ENCODE data around the gene PAX2. TPM values are rescaled to one million over a fixed set of nuclear protein-coding genes. Genes with fewer than 3 reads are reported as not detected.

The PAX2 gene
- total RNA-seq, 1 donor from 2014 or later = not detected

- no peak for DNase-seq
- H3K9me3 Mint-ChIP-seq (ENCODE audit: unreplicated experiment) = peaks cover 3% of the 10 kb centered on the region
- H3K27ac Mint-ChIP-seq (ENCODE audit: unreplicated experiment) = no peak overlapping the region
- TF ChIP-seq CTCF (IDR thresholded peaks at IDR 0.05; ENCODE audit: partially characterized antibody, unreplicated experiment) = no peak
- peaks cover 42% of the 10 kb centered on the region for H3K27me3 Mint-ChIP-seq (ENCODE audit: unreplicated experiment)
- peak overlapping the region; percentile 68 for H3K4me3 Mint-ChIP-seq (ENCODE audit: unreplicated experiment)
- no peaks in the 10 kb centered on the region for H3K36me3 Mint-ChIP-seq (ENCODE audit: unreplicated experiment)
- peaks cover 3% of the 10 kb centered on the region for H3K4me1 Mint-ChIP-seq (ENCODE audit: low read depth, unreplicated experiment)
Measured at GRCh38 chr10:100723770-100724530, 21.4 kb upstream of the PAX2 start.

- Mint-ChIP-seq H3K27me3 (ENCODE audit: unreplicated experiment) (peaks cover 39% of the 10 kb centered on the region), H3K4me1 (ENCODE audit: low read depth, unreplicated experiment) (peaks cover 4% of the 10 kb centered on the region), H3K9me3 (ENCODE audit: unreplicated experiment) (peaks cover 3% of the 10 kb centered on the region), H3K36me3 (ENCODE audit: unreplicated experiment) (no peaks in the 10 kb centered on the region), H3K4me3 (ENCODE audit: unreplicated experiment) (no peak overlapping the region), H3K27ac (ENCODE audit: unreplicated experiment) (no peak overlapping the region)
- no peak for DNase-seq
- TF ChIP-seq CTCF (IDR thresholded peaks at IDR 0.05; ENCODE audit: partially characterized antibody, unreplicated experiment) = no peak
Measured at GRCh38 chr10:100724531-100725027, 20.8 kb upstream of the PAX2 start.

- no peak overlapping the region for H3K27ac Mint-ChIP-seq (ENCODE audit: unreplicated experiment)
- no peak for DNase-seq
- peaks cover 6% of the 10 kb centered on the region for H3K4me1 Mint-ChIP-seq (ENCODE audit: low read depth, unreplicated experiment)
- TF ChIP-seq CTCF (IDR thresholded peaks at IDR 0.05; ENCODE audit: partially characterized antibody, unreplicated experiment) = no peak
- peaks cover 3% of the 10 kb centered on the region for H3K9me3 Mint-ChIP-seq (ENCODE audit: unreplicated experiment)
- H3K4me3 Mint-ChIP-seq (ENCODE audit: unreplicated experiment) = no peak overlapping the region
- no peaks in the 10 kb centered on the region for H3K36me3 Mint-ChIP-seq (ENCODE audit: unreplicated experiment)
- H3K27me3 Mint-ChIP-seq (ENCODE audit: unreplicated experiment) = peaks cover 38% of the 10 kb centered on the region
Measured at GRCh38 chr10:100725071-100725471, 20.3 kb upstream of the PAX2 start.

GRCh38 chr10:100725869-100726426, 19.4 kb upstream of the PAX2 start:
- no peak overlapping the region for H3K4me3 Mint-ChIP-seq (ENCODE audit: unreplicated experiment)

More at GRCh38 chr10:100725869-100726426, 19.4 kb upstream of the PAX2 start:
- no peak overlapping the region for H3K27ac Mint-ChIP-seq (ENCODE audit: unreplicated experiment)
- TF ChIP-seq CTCF (IDR thresholded peaks at IDR 0.05; ENCODE audit: partially characterized antibody, unreplicated experiment) = no peak
- no peaks in the 10 kb centered on the region for H3K36me3 Mint-ChIP-seq (ENCODE audit: unreplicated experiment)
- peaks cover 40% of the 10 kb centered on the region for H3K27me3 Mint-ChIP-seq (ENCODE audit: unreplicated experiment)
- H3K9me3 Mint-ChIP-seq (ENCODE audit: unreplicated experiment) = peaks cover 3% of the 10 kb centered on the region
- H3K4me1 Mint-ChIP-seq (ENCODE audit: low read depth, unreplicated experiment) = peaks cover 6% of the 10 kb centered on the region
- DNase-seq = no peak

Measured in glutamatergic neuron (in vitro differentiated cells).